WTC11 (cell line): ENCODE measurements around the gene PSG7.
"Not testable (repeated sequence)": the region's sequence is repeated elsewhere in the genome, so short reads cannot be mapped to it uniquely, and the experiment has no call there.

Source experiments
- ATF2 ChIP-seq: sonication (generic); formaldehyde crosslinking; IDR thresholded peaks from 2 replicates; pipeline ENCODE4 v1.8.1; 2022; ENCODE audit warnings: low read depth, missing genetic modification reagents, borderline replicate concordance
- CBFB ChIP-seq: sonication (generic); formaldehyde crosslinking; IDR thresholded peaks from 2 replicates; pipeline ENCODE4 v1.8.1; 2022; ENCODE audit warnings: mild to moderate bottlenecking, low read depth, missing genetic modification reagents
- CTCF ChIP-seq: fragments of 200-600 bp; IDR thresholded peaks from 2 replicates; pipeline ENCODE4 v1.8.0; 2022; ENCODE audit warnings: antibody characterized with exemption
- FOXJ3 ChIP-seq: sonication (generic); formaldehyde crosslinking; IDR thresholded peaks from 2 replicates; pipeline ENCODE4 v1.9.0; 2021; ENCODE audit warnings: missing genetic modification reagents, mild to moderate bottlenecking, borderline replicate concordance
- IRF1 ChIP-seq: sonication (generic); formaldehyde crosslinking; IDR thresholded peaks from 2 replicates; pipeline ENCODE4 v1.8.0; 2023; ENCODE audit warnings: missing genetic modification reagents
- NFE2L1 ChIP-seq: sonication (generic); formaldehyde crosslinking; IDR thresholded peaks from 2 replicates; pipeline ENCODE4 v1.8.1; 2023; ENCODE audit warnings: missing genetic modification reagents
- NR2C2 ChIP-seq: sonication (generic); formaldehyde crosslinking; IDR thresholded peaks from 2 replicates; pipeline ENCODE4 v1.8.0; 2022; ENCODE audit warnings: mild to moderate bottlenecking, missing genetic modification reagents
- STAT6 ChIP-seq: sonication (generic); formaldehyde crosslinking; conservative IDR thresholded peaks from 2 replicates; pipeline ENCODE4 v1.8.1; 2023; ENCODE audit warnings: mild to moderate bottlenecking, low read depth, missing genetic modification reagents, moderate library complexity
- TCF7 ChIP-seq: sonication (generic); formaldehyde crosslinking; IDR thresholded peaks from 2 replicates; pipeline ENCODE4 v1.8.0; 2022; ENCODE audit warnings: mild to moderate bottlenecking, low read depth, missing genetic modification reagents, moderate library complexity
- TEAD1 ChIP-seq: sonication (generic); formaldehyde crosslinking; IDR thresholded peaks from 2 replicates; pipeline ENCODE4 v1.8.0; 2022; ENCODE audit warnings: mild to moderate bottlenecking, missing genetic modification reagents
- ZNF423 ChIP-seq: fragments of 250-450 bp; sonication (Bioruptor Pico); IDR thresholded peaks from 2 replicates; pipeline ENCODE4 v2.1.2; 2022; ENCODE audit warnings: mild to moderate bottlenecking, moderate library complexity

GRCh38 chr19:42923106-42923505 lies 13.9 kb downstream of the PSG7 start:
- TF ChIP-seq IRF1 (CRISPR knock-in tag); FOXJ3; STAT6 (CRISPR knock-in tag); ATF2; NFE2L1 (CRISPR knock-in tag); ZNF423 (CRISPR knock-in tag); CBFB (CRISPR knock-in tag); TCF7 (CRISPR knock-in tag); NR2C2 (CRISPR knock-in tag); TEAD1: not testable (repeated sequence)
- TF ChIP-seq CTCF: peak; percentile 71
